SKM-1 treated with dmso at 0.1 percent for 144 hours (cell line): Measurements from ENCODE around the gene POLR2B.
"Not testable (repeated sequence)": the region's sequence is repeated elsewhere in the genome, so short reads cannot be mapped to it uniquely, and the experiment has no call there.

ENCODE experiments used
- DNase-seq: peaks from one replicate; lab custom pipeline; 2025; ENCODE audit not compliant: unreplicated experiment; lab: John Stamatoyannopoulos, UW

POLR2B gene

DNA sequence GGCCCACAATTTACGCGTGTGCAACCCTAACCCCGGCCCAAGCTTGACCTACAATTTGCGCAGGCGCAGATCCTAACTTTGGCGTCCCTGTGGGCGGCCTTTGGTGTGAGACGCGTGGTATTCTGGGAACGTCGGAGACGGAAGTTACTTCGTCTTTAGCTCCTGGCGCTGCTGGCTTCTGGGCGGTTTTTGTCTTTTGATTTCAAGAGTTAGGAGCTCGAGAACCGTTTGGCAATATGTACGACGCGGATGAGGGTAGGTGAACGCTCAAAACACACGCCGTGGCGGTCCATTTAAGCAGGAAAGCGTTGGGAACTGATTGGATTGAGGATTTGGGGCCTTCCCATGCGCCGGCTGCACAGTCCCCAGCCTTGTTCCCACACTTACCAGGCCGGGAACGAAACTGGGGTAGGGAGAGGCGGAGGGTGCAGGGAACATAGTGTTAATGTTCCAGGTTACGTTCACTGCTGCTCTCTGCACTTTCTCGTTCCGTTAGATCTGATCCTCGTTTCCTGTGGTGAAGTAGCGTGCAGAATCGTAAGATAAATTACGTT lies at the start of gene POLR2B:
Gene POLR2B, plus strand, starts transcription at position 147 of the 554 bp plus-strand sequence. Its CDS starts 90 bp downstream, at position 237.
- DNase-seq, result peak; percentile 93

DNA sequence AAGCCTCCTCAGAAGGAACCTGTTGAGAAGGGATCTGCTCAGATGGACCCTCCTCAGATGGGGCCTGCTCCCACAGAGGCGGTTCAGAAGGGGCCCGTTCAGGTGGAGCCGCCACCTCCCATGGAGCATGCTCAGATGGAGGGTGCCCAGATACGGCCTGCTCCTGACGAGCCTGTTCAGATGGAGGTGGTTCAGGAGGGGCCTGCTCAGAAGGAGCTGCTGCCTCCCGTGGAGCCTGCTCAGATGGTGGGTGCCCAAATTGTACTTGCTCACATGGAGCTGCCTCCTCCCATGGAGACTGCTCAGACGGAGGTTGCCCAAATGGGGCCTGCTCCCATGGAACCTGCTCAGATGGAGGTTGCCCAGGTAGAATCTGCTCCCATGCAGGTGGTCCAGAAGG lies 48.1 kb upstream of the POLR2B start:
- no peak for DNase-seq

GRCh38 chr4:56931924-56932323 lies 46.8 kb upstream of the POLR2B start:
- no peak for DNase-seq

- DNase-seq, result no peak
Measured at GRCh38 chr4:56937262-56937661, 41.4 kb upstream of the POLR2B start.

GRCh38 chr4:56939826-56940225 lies 38.9 kb upstream of the POLR2B start:
- not testable (repeated sequence) for DNase-seq

GRCh38 chr4:56940403-56940802 lies 38.3 kb upstream of the POLR2B start:
- no peak for DNase-seq

DNA sequence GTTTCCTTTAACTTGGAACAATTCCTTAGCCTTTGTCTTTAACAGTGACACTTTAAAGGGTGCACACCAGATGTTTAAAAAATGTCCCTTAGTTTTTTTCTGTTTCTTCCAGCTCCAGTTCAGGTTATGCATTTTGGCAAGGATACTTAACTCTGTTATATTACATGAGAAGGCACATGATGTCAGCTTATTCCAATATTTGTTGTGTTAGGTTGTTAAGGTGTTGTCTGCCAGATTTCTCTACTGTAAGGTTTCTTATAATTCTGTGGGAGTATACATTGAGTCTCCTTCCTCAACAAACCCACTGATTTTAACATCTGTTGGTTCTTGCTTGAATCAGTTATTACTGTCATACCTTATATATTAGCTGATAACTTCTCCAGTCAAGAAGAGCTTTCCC lies 37.7 kb upstream of the POLR2B start:
- no peak for DNase-seq

DNA sequence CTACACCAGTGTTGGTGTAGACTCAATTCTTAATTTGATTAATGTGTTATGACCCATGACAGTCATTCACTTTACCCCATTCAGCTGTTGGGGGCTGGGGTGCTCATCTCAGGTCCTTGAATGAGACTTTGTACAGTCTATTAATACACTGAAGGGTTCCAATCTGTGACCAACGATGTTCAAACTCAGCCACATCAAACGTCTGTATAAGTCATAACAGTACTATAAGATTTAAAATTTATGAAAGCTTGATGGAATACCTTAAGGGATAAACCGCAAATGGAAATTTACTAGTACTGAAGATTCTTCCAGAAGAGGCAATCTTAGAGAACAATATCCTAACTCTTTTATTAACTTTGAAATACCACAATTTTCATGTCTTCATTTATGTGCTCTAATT lies 37.3 kb upstream of the POLR2B start:
- DNase-seq, result no peak

DNA sequence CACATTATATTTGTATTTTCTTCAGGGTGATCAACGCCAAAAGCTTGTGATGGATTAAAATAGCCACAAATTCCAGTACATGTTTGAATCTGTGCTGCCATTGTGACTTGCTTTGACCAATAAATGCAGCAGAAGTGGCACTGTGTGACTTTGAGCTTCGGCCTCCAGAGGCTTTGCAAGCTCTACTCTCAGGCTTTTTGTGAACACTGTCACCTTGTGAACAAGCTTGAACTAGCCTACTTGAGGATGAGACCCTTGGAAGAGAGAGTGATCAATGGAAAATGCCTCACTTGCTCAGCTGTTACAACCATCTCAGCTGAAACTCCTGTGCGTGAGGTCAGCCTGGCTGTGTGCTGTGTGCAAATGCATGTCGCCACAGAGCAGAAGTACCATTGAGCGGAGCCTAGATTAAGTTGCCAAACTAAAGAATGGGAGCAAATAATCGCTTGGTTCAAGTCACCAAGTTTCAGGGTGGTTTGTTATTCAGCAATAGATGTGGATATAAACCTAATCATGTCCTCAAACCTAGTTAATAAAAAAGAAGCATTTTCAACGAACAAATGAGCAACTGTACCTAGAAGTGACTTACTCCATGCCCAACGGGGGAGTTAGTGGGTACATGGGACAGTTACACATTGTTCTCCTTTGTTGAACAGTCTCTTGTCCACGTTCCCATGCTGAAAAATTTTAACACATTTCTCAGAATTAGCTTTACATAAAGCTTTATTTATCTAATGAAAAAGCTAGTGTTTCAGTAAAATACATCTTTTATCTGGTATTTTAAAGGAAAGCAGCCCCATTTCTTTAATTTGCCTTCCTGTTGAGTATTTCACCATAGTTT lies 24.8 kb upstream of the POLR2B start:
- no peak for DNase-seq

DNA sequence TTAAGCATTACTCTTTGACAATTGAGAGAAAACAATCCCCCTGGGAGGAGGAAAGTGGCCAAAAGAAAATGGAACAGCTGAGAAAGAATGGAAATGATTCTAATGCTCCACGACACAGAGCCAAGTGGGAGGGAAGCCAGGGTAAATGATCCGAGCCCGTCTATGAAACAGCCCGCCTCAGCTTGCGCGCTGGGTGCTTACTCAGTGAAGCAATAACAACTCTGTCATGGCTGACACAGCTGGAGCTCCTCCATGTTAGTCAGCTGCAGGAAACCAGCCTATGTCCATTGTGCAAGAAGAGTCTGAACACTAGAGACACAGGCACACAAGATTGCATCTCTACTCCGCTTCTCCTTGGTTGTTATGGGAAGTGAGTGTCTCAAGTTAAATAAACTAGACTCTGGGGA lies 20.6 kb upstream of the POLR2B start:
- peak; percentile 97 for DNase-seq

GRCh38 chr4:56959100-56959499 lies 19.6 kb upstream of the POLR2B start:
- no peak for DNase-seq

GRCh38 chr4:56961107-56961500 lies 17.6 kb upstream of the POLR2B start:
- DNase-seq, result no peak

- DNase-seq, result no peak
Measured at GRCh38 chr4:56971383-56971782, 7.3 kb upstream of the POLR2B start.

- no peak for DNase-seq
Measured at GRCh38 chr4:56972389-56972788, 6.3 kb upstream of the POLR2B start.

DNA sequence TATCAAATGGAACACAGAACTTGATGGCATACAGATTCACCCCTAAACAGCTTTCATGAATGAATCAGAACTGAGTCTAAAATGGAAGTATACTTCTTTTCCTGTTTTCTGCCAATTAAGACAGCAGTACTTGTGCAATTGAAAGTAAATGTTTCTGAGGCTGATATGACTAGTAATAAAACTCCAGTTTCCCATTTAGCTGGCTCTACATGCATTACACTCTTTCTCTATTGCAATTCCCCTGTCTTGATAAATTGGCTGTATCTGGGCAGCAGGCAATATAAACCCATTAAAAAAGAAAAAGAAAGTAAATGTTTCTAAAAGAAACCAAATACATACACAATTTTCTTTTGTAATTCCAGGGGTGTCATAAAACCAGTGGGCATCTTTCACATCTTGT lies 5.9 kb upstream of the POLR2B start:
- no peak for DNase-seq

GRCh38 chr4:56973336-56973735 lies 5.4 kb upstream of the POLR2B start:
- no peak for DNase-seq

- no peak for DNase-seq
Measured at GRCh38 chr4:56976283-56976836, 2.3 kb upstream of the POLR2B start.

DNA sequence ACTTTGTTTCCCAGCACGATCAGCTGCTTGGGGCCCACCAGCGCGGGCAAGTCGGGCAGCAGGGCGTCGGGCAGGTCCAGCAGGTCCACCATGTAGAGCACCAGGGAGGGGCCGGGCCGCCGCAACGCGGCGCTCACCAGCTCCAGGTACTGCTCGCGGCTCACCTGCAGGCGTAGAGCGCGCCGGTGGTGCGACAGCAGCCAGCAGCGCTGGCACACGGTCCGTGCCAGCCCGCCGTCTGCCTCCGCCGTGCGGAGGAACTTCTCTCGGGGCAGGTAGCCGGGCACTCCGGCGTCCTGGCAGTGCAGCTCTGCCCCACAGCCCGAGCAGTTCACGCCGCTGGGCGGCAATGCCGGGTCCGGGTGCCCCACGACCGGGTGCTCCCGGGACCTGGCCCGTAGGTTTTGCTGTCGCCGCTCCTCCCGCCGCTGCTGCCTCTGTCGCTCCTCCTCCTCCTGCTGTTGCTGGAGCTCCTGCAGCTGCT lies 1.8 kb upstream of the POLR2B start:
- DNase-seq, result no peak

DNA sequence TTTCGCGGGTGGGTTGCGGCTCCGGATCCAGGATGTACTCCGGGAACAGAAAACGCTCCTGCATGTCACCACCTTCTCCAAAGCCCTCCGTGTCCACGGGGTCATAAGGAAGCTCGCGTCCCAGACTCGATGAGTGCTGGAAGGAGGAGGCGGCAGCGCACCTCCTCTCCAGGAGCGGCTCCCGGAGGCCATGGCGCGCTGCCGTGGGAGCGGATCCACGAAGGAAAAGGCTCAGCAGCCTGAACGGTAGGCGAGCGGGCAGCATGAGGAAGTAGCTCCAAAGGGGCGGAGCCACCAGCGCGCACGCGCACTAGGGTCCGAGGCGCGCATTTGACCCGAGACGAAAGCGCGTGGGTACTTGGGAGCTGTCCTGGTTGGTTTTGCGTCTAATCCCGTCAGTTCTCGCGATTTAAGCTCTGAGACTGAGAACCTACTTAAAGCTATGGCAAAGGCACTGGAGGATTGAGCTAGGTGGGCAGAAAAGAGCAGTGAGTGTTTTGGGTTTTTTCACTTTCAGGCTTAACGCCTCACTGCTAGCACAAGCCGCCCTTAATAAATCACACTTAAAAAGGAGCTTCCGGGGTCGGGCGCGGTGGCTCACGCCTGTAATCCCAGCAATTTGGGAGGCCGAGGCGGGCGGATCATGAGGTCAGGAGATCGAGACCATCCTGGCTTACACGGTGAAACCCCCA lies 1.2 kb upstream of the POLR2B start, which contains the start of gene NOA1:
Gene NOA1, minus strand, starts transcription at position 286 of the 692 bp plus-strand sequence. Its CDS starts 21 bp downstream, at position 265.
- DNase-seq, result peak; percentile 94

DNA sequence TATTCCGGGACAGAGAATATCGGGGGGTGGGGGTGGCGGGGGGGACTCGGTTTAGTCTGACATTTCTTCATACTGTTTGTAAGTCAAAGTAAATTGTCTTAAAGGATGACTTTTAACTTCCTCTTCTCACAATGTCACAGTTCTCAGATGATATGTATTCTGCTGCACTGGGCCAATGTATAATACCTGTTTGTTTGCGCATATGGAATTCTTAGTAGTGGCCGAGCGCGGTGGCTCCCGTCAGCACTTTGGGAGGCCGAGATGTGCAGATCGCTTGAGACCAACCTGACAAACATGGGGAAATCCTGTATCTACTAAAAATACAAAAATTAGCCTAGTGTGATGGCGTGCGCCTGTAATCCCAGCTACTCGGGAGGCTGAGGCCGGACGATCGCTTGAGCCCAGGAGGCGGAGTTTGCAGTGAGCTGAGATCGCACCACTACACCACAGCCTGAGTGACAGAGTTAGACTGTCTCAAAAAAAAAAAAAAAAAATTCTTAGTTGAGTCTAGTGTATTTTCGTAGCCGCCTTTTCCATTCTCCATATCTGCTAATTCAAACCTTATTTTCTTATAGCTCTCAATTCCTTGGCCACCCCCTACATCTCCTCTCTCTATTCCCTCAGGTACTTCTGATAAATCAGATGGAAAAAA lies 851 bp downstream of the POLR2B start:
- no peak for DNase-seq

DNA sequence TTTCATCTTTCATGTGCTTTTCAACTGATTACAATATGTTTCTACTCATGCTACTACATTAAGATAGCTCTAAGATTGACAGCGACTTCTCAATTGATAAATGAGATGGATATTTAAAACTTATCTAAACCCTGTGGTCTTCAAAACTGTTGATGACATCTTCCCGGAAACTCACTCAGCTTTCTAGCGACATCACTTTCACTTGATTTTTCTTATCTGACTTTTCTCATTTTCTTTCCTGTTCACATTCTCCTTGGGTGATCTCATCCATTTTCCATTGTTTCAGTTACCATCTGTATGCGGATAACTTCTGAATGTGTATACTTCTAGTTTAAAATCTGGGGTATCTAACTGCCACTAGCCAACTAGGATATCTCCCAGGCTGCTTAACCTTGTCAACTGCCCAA lies 3.1 kb downstream of the POLR2B start:
- no peak for DNase-seq
